ENCODE results near the gene USP32.
"Not testable (repeated sequence)": the region's sequence is repeated elsewhere in the genome, so short reads cannot be mapped to it uniquely, and the experiment has no call there.

The USP32 gene

GRCh38 chr17:60371818-60372510, 20.0 kb downstream of the USP32 start:
- no peak for DNase-seq

GRCh38 chr17:60371416-60371815, 20.5 kb downstream of the USP32 start:
- no peak for DNase-seq

DNA sequence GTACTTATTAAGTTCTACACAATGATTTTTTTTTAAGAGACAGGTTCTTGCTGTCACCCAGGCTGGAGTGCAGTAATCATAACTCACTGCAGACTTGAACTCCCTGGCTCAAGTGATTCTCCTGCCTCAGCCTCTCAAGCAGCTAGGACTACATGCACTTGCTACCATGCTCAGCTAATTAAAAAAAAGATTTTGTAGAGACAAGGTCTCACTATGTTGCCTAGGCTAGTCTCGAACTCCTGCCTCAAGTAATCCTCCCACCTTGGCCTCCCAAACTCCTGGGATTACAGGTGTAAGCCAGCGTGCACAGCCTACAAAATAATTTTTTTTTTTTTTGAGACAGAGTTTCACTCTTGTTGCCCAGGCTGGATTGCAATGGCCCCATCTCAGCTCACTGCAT, 22.2 kb downstream of the USP32 start:
- no peak for DNase-seq

- no peak for DNase-seq
These were observed 28.1 kb downstream of the USP32 start for GRCh38 chr17:60363700-60364405.

GRCh38 chr17:60362329-60362728, 29.6 kb downstream of the USP32 start:
- DNase-seq, result no peak

- peak; percentile 65 for DNase-seq
These were observed 30.0 kb downstream of the USP32 start for GRCh38 chr17:60361889-60362288.

- DNase-seq, result no peak
These were observed 32.5 kb downstream of the USP32 start for GRCh38 chr17:60359415-60359814.

GRCh38 chr17:60358606-60359225, 33.2 kb downstream of the USP32 start:
- no peak for DNase-seq

DNA sequence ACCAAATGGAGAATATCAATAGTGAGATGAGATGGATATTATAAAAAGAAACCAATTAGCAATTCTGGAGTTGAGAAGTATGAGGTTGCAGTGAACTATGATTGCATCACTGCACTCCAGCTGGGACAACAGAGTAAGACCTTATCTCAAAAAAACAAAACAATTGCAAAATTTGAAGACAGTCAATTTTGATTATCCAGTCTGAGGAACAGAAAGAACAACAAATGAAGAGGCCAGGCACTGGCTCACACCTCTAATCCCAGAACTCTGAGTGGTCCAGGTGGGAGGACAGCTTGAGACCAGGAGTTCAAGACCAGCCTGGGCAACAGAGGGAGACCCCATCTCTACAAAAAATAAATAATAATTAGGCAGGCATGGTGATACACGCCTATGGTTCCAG, 35.0 kb downstream of the USP32 start:
- no peak for DNase-seq

- DNase-seq, result no peak
These were observed 36.0 kb downstream of the USP32 start for GRCh38 chr17:60355663-60356594.

DNA sequence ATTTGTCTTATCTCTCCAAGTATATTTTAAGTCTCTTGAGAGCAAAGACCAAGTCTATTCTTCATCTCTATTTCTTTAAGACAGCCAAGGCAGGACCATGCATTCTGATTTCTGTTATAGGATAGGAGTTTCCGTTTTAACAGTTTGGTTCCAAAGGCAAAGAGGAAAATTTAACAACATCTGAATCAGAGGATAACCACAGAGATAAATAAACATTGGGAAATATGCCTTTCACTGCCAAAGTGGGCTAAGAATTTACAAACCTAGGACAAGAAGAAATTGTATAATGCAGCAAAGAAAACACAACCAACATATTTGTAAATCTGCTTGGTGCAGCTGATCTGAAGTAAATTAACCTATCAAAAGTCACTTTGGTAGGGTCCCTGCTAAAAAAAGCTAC, 37.7 kb downstream of the USP32 start:
- DNase-seq, result no peak

DNA sequence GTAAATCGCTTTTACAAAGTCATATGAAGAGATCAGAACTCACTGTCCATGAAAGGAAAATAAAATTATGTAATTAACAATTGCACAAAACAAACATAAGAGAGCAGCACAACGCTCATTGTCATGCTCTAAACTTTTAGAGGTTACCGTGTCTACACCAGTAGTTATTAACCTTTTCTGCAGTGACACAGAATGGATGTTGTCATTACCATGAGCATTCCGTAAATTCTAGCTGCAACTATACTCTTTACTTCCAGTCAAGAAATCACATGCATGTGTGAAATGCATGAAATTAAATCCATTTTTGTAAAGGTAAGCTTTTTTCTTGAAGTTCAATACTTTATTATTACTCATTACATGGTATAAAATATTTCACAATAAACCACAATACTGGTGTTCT, 38.2 kb downstream of the USP32 start:
- no peak for DNase-seq

DNA sequence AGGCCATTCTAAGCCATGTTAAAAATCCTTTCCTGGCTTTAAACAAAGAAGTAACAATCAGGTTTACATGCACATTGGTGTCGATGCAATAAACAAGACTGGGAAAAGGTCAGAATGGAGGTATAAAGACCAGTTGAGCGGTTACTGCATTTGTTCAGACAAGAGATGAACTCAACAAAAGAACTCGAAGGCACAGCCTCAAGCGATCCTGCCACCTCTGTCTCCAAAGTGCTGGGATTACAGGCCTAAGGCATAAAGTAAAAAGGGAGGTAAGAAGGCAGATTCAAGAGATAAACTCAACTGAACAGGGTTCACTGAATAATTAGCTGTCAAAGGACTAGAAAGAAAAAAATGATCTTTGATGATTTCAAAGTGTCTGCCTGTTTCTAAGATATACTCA, 39.4 kb downstream of the USP32 start:
- DNase-seq, result no peak

DNA sequence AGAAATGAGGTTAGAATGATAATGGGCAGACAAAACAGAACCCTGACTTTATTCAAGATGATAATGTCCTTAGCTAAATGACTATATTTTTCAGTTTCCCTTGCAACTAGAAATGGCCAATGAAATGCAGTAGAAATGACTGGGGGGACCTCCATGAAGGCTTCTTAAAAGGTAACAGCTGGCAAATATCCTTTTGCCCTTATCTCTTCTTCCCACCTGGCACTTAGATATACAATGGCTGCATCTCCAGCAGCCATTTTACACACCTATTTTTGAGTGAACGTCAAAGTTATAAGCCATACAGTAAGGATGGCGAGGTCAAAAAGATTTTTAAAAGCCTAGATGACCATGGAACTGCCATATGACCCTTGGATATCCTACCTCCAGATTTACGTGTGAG, 39.9 kb downstream of the USP32 start:
- no peak for DNase-seq

DNA sequence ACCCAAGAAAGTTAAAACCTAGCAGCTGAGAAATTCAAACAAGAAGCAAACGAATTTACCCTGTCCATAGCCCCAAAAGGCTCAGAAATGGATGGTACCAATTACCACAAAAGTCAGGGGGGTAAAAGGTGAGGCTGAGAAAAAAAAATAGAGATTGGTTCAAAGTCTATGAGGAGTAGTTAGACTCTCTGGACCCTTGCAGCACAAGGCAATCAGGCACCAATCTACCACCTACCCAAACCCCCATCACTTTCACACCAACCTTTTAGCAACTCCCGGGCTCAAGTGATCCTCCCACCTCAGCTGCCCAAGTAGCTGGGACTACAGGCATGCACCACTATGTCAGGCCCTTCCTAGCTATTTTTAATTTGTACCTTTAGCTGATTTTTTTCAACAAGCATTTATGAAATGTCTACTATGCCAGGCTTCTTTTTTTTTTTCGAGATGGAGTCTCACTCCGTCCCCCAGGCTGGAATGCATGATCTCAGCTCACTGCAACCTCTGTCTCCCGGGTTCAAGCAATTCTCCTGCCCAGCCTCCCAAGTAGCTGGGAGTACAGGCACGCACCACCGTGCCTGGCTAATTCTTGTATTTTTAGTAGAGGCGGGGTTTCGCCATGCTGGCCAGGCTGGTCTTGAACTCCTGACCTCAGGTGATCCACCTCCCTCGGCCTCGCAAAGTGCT, 40.8 kb downstream of the USP32 start:
- no peak for DNase-seq

DNA sequence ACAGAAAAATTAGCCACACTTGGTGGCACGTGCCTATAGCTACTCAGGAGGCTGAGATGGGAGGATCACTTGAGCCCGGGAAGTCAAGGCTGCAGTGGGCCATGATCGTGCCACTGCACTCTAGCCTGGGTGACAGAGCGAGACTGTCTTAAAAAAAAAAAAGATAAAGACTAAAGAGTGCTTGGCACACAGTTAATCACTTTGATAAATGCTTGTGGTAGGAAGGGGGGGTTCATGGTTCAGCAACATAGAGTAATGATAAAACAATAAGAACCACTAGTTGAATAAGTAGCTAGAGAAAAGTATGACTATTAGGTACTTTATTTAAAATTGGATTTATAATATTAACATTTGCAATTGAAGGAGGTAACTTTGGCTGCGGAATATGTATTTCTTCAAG, 43.3 kb downstream of the USP32 start:
- no peak for DNase-seq

DNA sequence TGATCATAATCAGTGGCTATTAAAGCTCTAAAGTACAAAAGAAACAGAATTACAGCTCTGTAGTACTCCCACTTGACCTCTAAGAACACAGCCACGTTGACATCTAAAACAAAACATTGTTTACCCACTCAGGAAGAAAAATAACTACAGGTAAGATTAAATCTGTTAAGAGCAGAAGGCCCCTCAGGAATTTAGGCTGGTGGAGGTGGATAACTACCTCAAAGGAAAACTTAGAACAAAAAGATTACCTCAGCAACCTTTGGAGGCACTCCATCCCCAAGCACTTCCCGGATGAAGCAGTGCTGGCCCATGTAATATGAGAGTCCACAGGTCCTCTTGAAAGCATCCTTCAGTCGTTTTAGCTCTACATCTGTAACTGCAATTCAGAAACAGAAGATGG, 46.7 kb downstream of the USP32 start:
- no peak for DNase-seq

- not testable (repeated sequence) for DNase-seq
These were observed 49.4 kb downstream of the USP32 start for GRCh38 chr17:60342492-60342891.

DNA sequence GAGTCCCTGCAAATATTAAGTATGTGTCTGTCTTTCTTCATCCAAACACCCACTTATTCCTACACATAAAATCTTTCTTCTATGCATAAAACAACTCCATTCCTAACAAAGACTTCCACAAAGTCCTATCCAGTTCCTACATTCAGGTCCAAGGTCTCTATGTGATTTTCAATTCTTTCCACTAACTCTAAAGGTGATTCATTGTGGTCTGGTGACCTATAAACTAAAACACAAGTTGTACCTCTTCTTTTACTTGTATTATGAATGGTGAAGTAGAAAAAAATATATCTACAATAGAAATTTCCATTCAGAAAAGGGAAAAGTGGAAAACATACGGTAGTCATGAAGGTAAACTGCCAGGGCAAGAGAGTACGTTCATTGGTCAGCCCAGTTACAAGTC, 56.6 kb downstream of the USP32 start:
- DNase-seq, result no peak

GRCh38 chr17:60333628-60334031, 58.3 kb downstream of the USP32 start:
- DNase-seq, result no peak

DNA sequence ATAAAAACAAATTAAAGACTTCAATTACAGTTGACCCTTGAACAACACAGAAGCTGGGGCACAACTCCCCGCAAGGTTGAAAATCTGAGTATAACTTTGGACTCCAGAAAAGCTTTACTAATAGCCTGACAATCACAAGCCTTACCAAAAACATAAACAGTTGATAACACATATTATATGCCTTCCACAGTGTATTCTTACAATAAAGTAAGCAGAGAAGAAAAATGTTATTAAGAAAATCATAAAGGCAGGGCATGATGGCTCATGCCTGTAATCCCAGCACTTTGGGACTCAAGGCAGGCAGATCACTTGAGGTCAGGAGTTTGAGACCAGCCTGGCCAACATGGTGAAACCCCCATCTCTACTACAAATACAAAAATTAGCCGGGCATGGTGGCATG, 58.9 kb downstream of the USP32 start:
- not testable (repeated sequence) for DNase-seq

GRCh38 chr17:60332574-60332973, 59.4 kb downstream of the USP32 start:
- DNase-seq, result no peak

DNA sequence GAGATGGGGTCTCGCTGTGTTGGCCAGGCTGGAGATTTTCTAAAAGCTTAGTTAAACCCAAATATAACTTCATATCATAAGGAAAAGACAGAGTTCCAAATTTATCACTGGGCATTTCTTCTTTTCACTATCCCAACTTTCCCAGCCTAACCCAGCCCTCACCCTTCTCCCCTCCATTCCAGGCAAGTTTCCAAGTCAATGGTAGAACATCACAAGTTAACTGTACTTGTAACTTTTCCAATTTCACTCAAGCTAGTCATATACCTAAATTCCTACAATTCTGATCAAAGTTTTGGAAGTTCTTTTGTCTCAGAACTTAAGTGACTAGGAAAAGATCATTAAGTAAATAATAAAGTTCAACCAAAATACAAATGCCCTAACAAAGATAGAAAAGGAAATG, 61.2 kb downstream of the USP32 start:
- DNase-seq, result no peak

Measured in NCI-H524 treated with DMSO at 0.1 percent for 48 hours (cell line).